Measurements from ENCODE around the gene PLPPR3.
A peak's percentile ranks its signal among the peaks of the same experiment; 100 is the strongest.

The PLPPR3 gene

GRCh38 chr19:797528-798414 is 24.0 kb downstream of the PLPPR3 start:
- peak; percentile 85 for DNase-seq (ENCODE audit: low read depth)
- no peak for TF ChIP-seq CTCF (conservative IDR thresholded peaks at IDR 0.05; ENCODE audit: control insufficient read depth, insufficient read depth, low read depth, low read length)
- H3K4me3 ChIP-seq (ENCODE audit: control insufficient read depth, low read depth, low read length), result peak overlapping the region; percentile 88

- TF ChIP-seq CTCF (conservative IDR thresholded peaks at IDR 0.05; ENCODE audit: control insufficient read depth, insufficient read depth, low read depth, low read length), result no peak
These were observed 24.8 kb downstream of the PLPPR3 start, which contains the start of gene PTBP1 for GRCh38 chr19:796692-797527. TSS of gene PTBP1 (plus strand) at chr19:797452. CDS start at chr19:797498, 46 bp downstream.

GRCh38 chr19:795691-796581 is 25.8 kb downstream of the PLPPR3 start:
- peak overlapping the region; percentile 68 for H3K4me3 ChIP-seq (ENCODE audit: control insufficient read depth, low read depth, low read length)
- DNase-seq (ENCODE audit: low read depth), result no peak
- TF ChIP-seq CTCF (conservative IDR thresholded peaks at IDR 0.05; ENCODE audit: control insufficient read depth, insufficient read depth, low read depth, low read length), result no peak

More at GRCh38 chr19:796692-797527, 24.8 kb downstream of the PLPPR3 start, which contains the start of gene PTBP1:
- H3K4me3 ChIP-seq (ENCODE audit: control insufficient read depth, low read depth, low read length), result peak within 1 kb of the TSS; percentile 88
- peak; percentile 100 for DNase-seq (ENCODE audit: low read depth)

GRCh38 chr19:795073-795611 is 26.6 kb downstream of the PLPPR3 start:
- no peak for TF ChIP-seq CTCF (conservative IDR thresholded peaks at IDR 0.05; ENCODE audit: control insufficient read depth, insufficient read depth, low read depth, low read length)
- DNase-seq (ENCODE audit: low read depth), result no peak

GRCh38 chr19:793806-794205 is 27.9 kb downstream of the PLPPR3 start:
- DNase-seq (ENCODE audit: low read depth), result no peak
- no peak overlapping the region for H3K4me3 ChIP-seq (ENCODE audit: control insufficient read depth, low read depth, low read length)
- TF ChIP-seq CTCF (conservative IDR thresholded peaks at IDR 0.05; ENCODE audit: control insufficient read depth, insufficient read depth, low read depth, low read length), result no peak

More at GRCh38 chr19:795073-795611, 26.6 kb downstream of the PLPPR3 start:
- H3K4me3 ChIP-seq (ENCODE audit: control insufficient read depth, low read depth, low read length), result no peak overlapping the region

Data from fibroblast of mammary gland (primary cell).